Measurements from ENCODE around the gene PDE10A. TPM values are rescaled to one million over a fixed set of nuclear protein-coding genes. Genes with fewer than 3 reads are reported as not detected.

Gene PDE10A
- total and polyA plus RNA-seq, 2 of the 8 experiments (the other 6 are each of a cell fraction or from before 2014, with no cell fraction given), result 1.1 to 2.4 TPM

DNA sequence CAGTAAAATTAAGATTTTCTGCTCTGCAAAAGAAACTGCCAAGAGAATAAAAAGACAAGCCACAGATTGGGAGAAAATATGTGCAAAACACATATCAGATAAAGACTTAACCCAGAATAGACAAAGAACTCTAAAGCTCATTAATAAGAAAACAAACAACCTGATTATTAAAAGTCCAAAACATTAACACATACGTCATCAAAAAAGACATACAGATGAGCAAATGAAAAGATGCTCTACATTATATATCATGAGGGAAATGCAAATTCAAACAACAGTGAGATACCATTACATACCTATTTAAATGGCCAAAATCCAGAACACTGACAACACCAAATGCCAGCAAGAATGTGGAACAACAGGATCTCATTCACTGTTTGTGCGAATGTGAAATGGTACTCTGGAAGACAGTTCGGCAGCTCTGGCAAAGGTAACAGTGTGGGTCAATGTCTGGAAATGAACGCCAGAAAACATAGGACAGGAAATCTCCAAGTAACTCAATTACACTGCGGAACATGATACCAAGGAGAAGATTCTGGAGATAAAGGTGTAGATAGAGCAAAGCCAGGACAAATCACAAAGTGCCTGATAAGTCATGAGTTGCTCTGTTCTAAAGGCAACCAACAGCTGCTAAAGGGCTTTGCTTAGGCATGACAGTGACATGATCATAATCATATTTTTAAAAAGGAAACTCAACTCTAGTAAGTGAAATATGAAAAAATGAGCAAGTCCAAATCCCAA is 96.8 kb downstream of the PDE10A start:
- Histone ChIP-seq H2BK120ac (replicated peaks; ENCODE audit: low read depth, low read length) (no peak overlapping the region), H2BK15ac (ENCODE audit: low read length) (no peak overlapping the region), H3K4me1 (replicated peaks in 1 of 4; ENCODE audit: control insufficient read depth in 3 of 4, insufficient read depth in 4 of 4, low read length in 3 of 4) (no peaks in the 10 kb centered on the region), H3K79me2 (ENCODE audit: control insufficient read depth in 1 of 2, insufficient read depth in 2 of 2, low read length in 2 of 2) (no peaks in the 10 kb centered on the region), H3K36me3 (ENCODE audit: control insufficient read depth in 2 of 4, insufficient read depth in 4 of 4, low read length in 3 of 4) (no peaks in the 10 kb centered on the region), H2AFZ (ENCODE audit: low read length) (no peak overlapping the region), H3K4me3 (ENCODE audit: extremely low read depth in 1 of 4, insufficient read depth in 2 of 4, low read depth in 3 of 4, low read length in 4 of 4) (no peak overlapping the region), H3K4ac (replicated peaks; ENCODE audit: insufficient read length, low read depth, low read length) (no peak overlapping the region), H3K4me2 (ENCODE audit: insufficient read depth in 1 of 2, low read depth in 2 of 2, low read length in 2 of 2) (no peak overlapping the region), H3K23ac (ENCODE audit: insufficient read length) (no peak overlapping the region), H3K9ac (replicated peaks in 1 of 4; ENCODE audit: extremely low read depth in 1 of 4, low read depth in 3 of 4, low read length in 3 of 4) (no peak overlapping the region), H2AK5ac (ENCODE audit: low read depth, low read length) (no peak overlapping the region), H3K27ac (ENCODE audit: low read depth, low read length) (no peak overlapping the region), H4K20me1 (replicated peaks in 1 of 2; ENCODE audit: control insufficient read depth in 1 of 2, insufficient read depth in 2 of 2, low read length in 2 of 2) (no peaks in the 10 kb centered on the region), H3K27me3 (replicated peaks in 1 of 4; ENCODE audit: control insufficient read depth in 3 of 4, extremely low read depth in 1 of 4, insufficient read depth in 3 of 4, low read length in 3 of 4) (no peaks in the 10 kb centered on the region), H3K9me3 (ENCODE audit: insufficient read depth in 2 of 2, low read depth in 1 of 2, low read length in 1 of 2) (no peaks in the 10 kb centered on the region; a peak in 1 of 4 replicates), H3K56ac (replicated peaks; ENCODE audit: insufficient read length, low read depth, low read length) (no peak overlapping the region), H3K18ac (ENCODE audit: extremely low read depth, low read length) (no peak overlapping the region), H3K23me2 (ENCODE audit: low read depth, low read length) (no peaks in the 10 kb centered on the region), H2BK20ac (ENCODE audit: low read length) (no peak overlapping the region), H2BK12ac (ENCODE audit: low read depth, low read length) (no peak overlapping the region), H2BK5ac (ENCODE audit: low read depth, low read length) (no peak overlapping the region), H4K5ac (ENCODE audit: insufficient read length, low read depth, low read length) (no peak overlapping the region), H3K14ac (ENCODE audit: insufficient read length) (no peak overlapping the region), H3K79me1 (ENCODE audit: low read depth, low read length) (no peaks in the 10 kb centered on the region), H4K91ac (replicated peaks; ENCODE audit: insufficient read length, low read length) (no peak overlapping the region), H4K8ac (ENCODE audit: extremely low read depth, insufficient read depth, low read length) (no peak overlapping the region)
- no peak for FAIRE-seq
- ChIA-PET POLR2A (ENCODE audit: partially characterized antibody) (no interaction called here), CTCF (ENCODE audit: partially characterized antibody) (no interaction called here)
- DNase-seq (ENCODE audit: low read depth in 1 of 2, low spot score in 2 of 2), result no peak
- TF ChIP-seq POU5F1 (IDR thresholded peaks at IDR 0.05; ENCODE audit: low read depth, low read length) (no peak), RAD21 (IDR thresholded peaks at IDR 0.05 in 1 of 2, conservative IDR thresholded peaks at IDR 0.05 in 1 of 2; ENCODE audit: low read depth in 2 of 2, low read length in 2 of 2) (no peak), ZNF274 (IDR thresholded peaks at IDR 0.05; ENCODE audit: borderline replicate concordance, extremely low read depth, low read length) (no peak), SIRT6 (IDR thresholded peaks at IDR 0.05; ENCODE audit: low read length) (no peak), CBX5 (IDR thresholded peaks at IDR 0.05; ENCODE audit: low read depth, low read length) (no peak), KDM5A (IDR thresholded peaks at IDR 0.05; ENCODE audit: low read length) (no peak), TEAD4 (IDR thresholded peaks at IDR 0.05; ENCODE audit: low read depth, low read length) (no peak), RNF2 (IDR thresholded peaks at IDR 0.05; ENCODE audit: borderline replicate concordance, low read depth, low read length, missing control alignments, poor library complexity, severe bottlenecking) (no peak), POLR2AphosphoS5 (IDR thresholded peaks at IDR 0.05; ENCODE audit: low read depth, low read length) (no peak), FOSL1 (IDR thresholded peaks at IDR 0.05; ENCODE audit: insufficient read depth, low read depth, low read length) (no peak)
- WGBS, 2 experiments (ENCODE audit: extremely low coverage in 1 of 2, insufficient coverage in 1 of 2, insufficient read length in 1 of 2, insufficient replicate concordance in 2 of 2, low coverage in 1 of 2, low lambda C conversion rate in 2 of 2, missing lambda C conversion rate in 1 of 2), result 92% methylated on average over 5 of the region's 5 CpGs; no CpG with 5 or more reads in 1 of the 2 experiments
